Sigmoid colon (tissue), 7 donors: ENCODE data around the gene TSC2. TPM values are rescaled to one million over a fixed set of nuclear protein-coding genes. Genes with fewer than 3 reads are reported as not detected.

Experiments
- DNase-seq: peaks from one replicate; pipeline ENCODE4 v3.0.0-alpha.2; 2019
- H3K27ac ChIP-seq, 4 donors: fragments of 200-600 bp; sonication (generic); one replicate each; pipeline ENCODE4 v1.5.1; 2016 to 2019; ENCODE audit warnings: mild to moderate bottlenecking in 1 of 4
- H3K27me3 ChIP-seq, 3 donors: fragments of 200-600 bp; sonication (generic); one replicate each; pipeline ENCODE4 v1.5.1; 2019; ENCODE audit warnings: mild to moderate bottlenecking in 1 of 3
- H3K36me3 ChIP-seq, 4 donors: fragments of 200-600 bp; sonication (generic); one replicate each; pipeline ENCODE4 v1.5.1; 2016 to 2019
- H3K4me1 ChIP-seq, 4 donors: fragments of 200-600 bp; sonication (generic); one replicate each; pipeline ENCODE4 v1.5.1; 2017 to 2019
- H3K4me3 ChIP-seq, 4 donors: fragments of 200-600 bp; sonication (generic); one replicate each; pipeline ENCODE4 v1.5.1; 2017 to 2019; ENCODE audit warnings: mild to moderate bottlenecking in 2 of 4, moderate library complexity in 1 of 4
- H3K9me3 ChIP-seq, 4 donors: fragments of 200-600 bp in 3 of 4; sonication (generic) in 3 of 4; one replicate each; pipeline versions ENCODE4 v1.5.1 to v1.6.1; 2013 to 2019
- CTCF ChIP-seq, 4 experiments: fragments of 450-650 bp in 3 of 4; fragments of 200-600 bp in 1 of 4; IDR thresholded peaks; one replicate each; pipeline ENCODE4 v1.5.1; 2016 to 2019; ENCODE audit warnings: antibody characterized with exemption in 4 of 4, mild to moderate bottlenecking in 3 of 4, moderate library complexity in 2 of 4
- EP300 ChIP-seq, 4 donors: sonication (generic); formaldehyde crosslinking; IDR thresholded peaks; one replicate each; pipeline ENCODE4 v1.6.1; 2017; ENCODE audit warnings: antibody characterized with exemption in 4 of 4
- POLR2A ChIP-seq, 2 donors: fragments of 450-650 bp; IDR thresholded peaks; one replicate each; pipeline ENCODE4 v1.6.1; 2016; ENCODE audit warnings: antibody characterized with exemption in 2 of 2, mild to moderate bottlenecking in 2 of 2, moderate library complexity in 2 of 2
- POLR2AphosphoS5 ChIP-seq, 4 donors: sonication (generic); formaldehyde crosslinking; IDR thresholded peaks; one replicate each; pipeline ENCODE4 v1.6.1; 2017; ENCODE audit warnings: antibody characterized with exemption in 4 of 4
- WGBS, 2 donors: extraction: QIAGEN DNeasy Blood & Tissue Kit; methylation state at CpG; one replicate each; pipeline ENCODE4 v1.1.7; 2013; 5-methylcytosine and 5-hydroxymethylcytosine counted together
- intact Hi-C: fragments of 100-400 bp; cut with DNase I; formaldehyde crosslinking; loops from one replicate; pipeline ENCODE4 v1.15.1; 2023
- polyA plus RNA-seq, 3 donors: library from polyadenylated mRNA; stranded (reverse); fragments of 200-250 nt; gene quantifications; one replicate each; pipeline ENCODE4 v1.2.3, GENCODE V29; 2013
- total RNA-seq, 4 donors: library from RNA; depleted of rRNA; stranded (reverse); fragments of >200 nt; gene quantifications; one replicate each; pipeline ENCODE4 v1.1.0, GENCODE V29; 2016
- donor health status: healthy with polysubstance abuse.
- donor health status: Bipolar disorder and iron deficiency.
- donor health status: healthy.

Gene TSC2
- total and polyA plus RNA-seq, 7 donors: 16.9 to 80.9 (median 34.6) TPM

GRCh38 chr16:2044541-2044940 is 3.2 kb upstream of the TSC2 start:
- peak; percentile 63 for DNase-seq
- intact Hi-C loops: no loop called here
- TF ChIP-seq CTCF (IDR thresholded peaks at IDR 0.05): no peak
- TF ChIP-seq EP300 (IDR thresholded peaks at IDR 0.05): no peak
- no peak for TF ChIP-seq POLR2A (IDR thresholded peaks at IDR 0.05)
- no peak for TF ChIP-seq POLR2AphosphoS5 (IDR thresholded peaks at IDR 0.05)
- H3K27ac ChIP-seq: peak overlapping the region in 3 of 4 donors; percentile 6 to 28 (median 17)
- no peak overlapping the region for H3K4me3 ChIP-seq
- H3K27me3 ChIP-seq: no peaks in the 10 kb centered on the region
- WGBS, 2 donors: 69 to 78% methylated on average over 22 of the region's 22 CpGs
- peaks cover 0 to 56% (median 42%) of the 10 kb centered on the region in 4 donors for H3K4me1 ChIP-seq
- H3K9me3 ChIP-seq: no peaks in the 10 kb centered on the region
- H3K36me3 ChIP-seq: peaks cover 0 to 13% (median 0%) of the 10 kb centered on the region in 4 donors

GRCh38 chr16:2045965-2046892 is 1.6 kb upstream of the TSC2 start:
- WGBS, 2 donors: 70 to 82% methylated on average over 21 of the region's 21 CpGs
- Histone ChIP-seq H3K9me3 (no peaks in the 10 kb centered on the region), H3K27ac (peak overlapping the region; percentile 79 to 84 (median 82)), H3K4me1 (peaks cover 0 to 40% (median 30%) of the 10 kb centered on the region in 4 donors), H3K27me3 (no peaks in the 10 kb centered on the region), H3K4me3 (peak overlapping the region in 2 of 4 donors; percentile 95), H3K36me3 (peaks cover 5 to 28% (median 8%) of the 10 kb centered on the region in 4 donors)
- intact Hi-C loops: loop anchor here (2.0 kb wide), 1 partner anchor 19 kb away; the partner anchor contains the start of gene NHERF2
- no peak for DNase-seq
- no peak for TF ChIP-seq CTCF (IDR thresholded peaks at IDR 0.05)
- TF ChIP-seq EP300 (IDR thresholded peaks at IDR 0.05): no peak
- TF ChIP-seq POLR2AphosphoS5 (IDR thresholded peaks at IDR 0.05): no peak
- no peak for TF ChIP-seq POLR2A (IDR thresholded peaks at IDR 0.05)

- Histone ChIP-seq H3K36me3 (peaks cover 6 to 35% (median 10%) of the 10 kb centered on the region in 4 donors), H3K9me3 (no peaks in the 10 kb centered on the region), H3K27ac (peak overlapping the region; percentile 79 to 84 (median 82)), H3K4me1 (peaks cover 0 to 40% (median 30%) of the 10 kb centered on the region in 4 donors), H3K27me3 (no peaks in the 10 kb centered on the region), H3K4me3 (peak overlapping the region; percentile 87 to 95 (median 92))
- WGBS, 2 donors: 7 to 24% methylated on average over 8 of the region's 8 CpGs
- TF ChIP-seq EP300 (IDR thresholded peaks at IDR 0.05) (no peak), CTCF (IDR thresholded peaks at IDR 0.05) (no peak), POLR2A (IDR thresholded peaks at IDR 0.05) (peak in 1 of 2 donors; percentile 40), POLR2AphosphoS5 (IDR thresholded peaks at IDR 0.05) (peak in 3 of 4 donors; percentile 19 to 46 (median 20))
- DNase-seq: no peak
- intact Hi-C loops: loop anchor here (2.0 kb wide), 1 partner anchor 20 kb away; the partner anchor contains the start of gene NHERF2
These were observed 874 bp upstream of the TSC2 start for GRCh38 chr16:2046893-2047329.

GRCh38 chr16:2048116-2048543 is 345 bp downstream of the TSC2 start:
- H3K36me3 ChIP-seq: peaks cover 12 to 43% (median 17%) of the 10 kb centered on the region in 4 donors
- intact Hi-C loops: no loop called here
- no peak for TF ChIP-seq POLR2A (IDR thresholded peaks at IDR 0.05)
- peak overlapping the region; percentile 79 to 84 (median 82) for H3K27ac ChIP-seq
- H3K4me3 ChIP-seq: peak overlapping the region; percentile 87 to 95 (median 92)
- H3K4me1 ChIP-seq: peaks cover 0 to 35% (median 28%) of the 10 kb centered on the region in 4 donors
- no peaks in the 10 kb centered on the region for H3K27me3 ChIP-seq
- H3K9me3 ChIP-seq: no peaks in the 10 kb centered on the region
- no peak for DNase-seq
- WGBS, 2 donors: 1% methylated on average over 30 of the region's 30 CpGs

GRCh38 chr16:2053211-2053610 is 5.4 kb downstream of the TSC2 start:
- intact Hi-C loops: no loop called here
- no peak for DNase-seq
- no peaks in the 10 kb centered on the region for H3K9me3 ChIP-seq
- TF ChIP-seq POLR2AphosphoS5 (IDR thresholded peaks at IDR 0.05) (no peak), POLR2A (IDR thresholded peaks at IDR 0.05) (no peak), EP300 (IDR thresholded peaks at IDR 0.05) (no peak), CTCF (IDR thresholded peaks at IDR 0.05) (no peak)
- H3K4me3 ChIP-seq: no peak overlapping the region
- peaks cover 15 to 69% (median 38%) of the 10 kb centered on the region in 4 donors for H3K36me3 ChIP-seq
- H3K4me1 ChIP-seq: peaks cover 0 to 12% (median 10%) of the 10 kb centered on the region in 4 donors
- no peak overlapping the region for H3K27ac ChIP-seq
- WGBS, 2 donors: 97% methylated on average over 21 of the region's 21 CpGs
- no peaks in the 10 kb centered on the region for H3K27me3 ChIP-seq
